H9 (cell line): ENCODE results near the gene SLC25A43. TPM values are rescaled to one million over a fixed set of nuclear protein-coding genes. Genes with fewer than 3 reads are reported as not detected.
"Not testable (repeated sequence)": the region's sequence is repeated elsewhere in the genome, so short reads cannot be mapped to it uniquely, and the experiment has no call there.

Source experiments
- DNase-seq: peaks from one replicate; pipeline ENCODE4 v3.0.0-alpha.2; 2017
- H2AFZ ChIP-seq: one replicate; pipeline ENCODE4 v1.6.1; 2013; ENCODE audit warnings: mild to moderate bottlenecking, low read length, control low read depth, moderate library complexity
- H2AK5ac ChIP-seq: 2 replicates; pipeline ENCODE4 v1.6.1; 2013; ENCODE audit warnings: low read length, control low read depth, mixed read lengths; ENCODE audit not compliant: insufficient read length
- H2BK120ac ChIP-seq: one replicate; pipeline ENCODE4 v1.6.1; 2013; ENCODE audit warnings: low read depth, mild to moderate bottlenecking, low read length, control low read depth, inconsistent platforms; ENCODE audit not compliant: poor library complexity, severe bottlenecking
- H2BK12ac ChIP-seq: 2 replicates; pipeline ENCODE4 v1.6.1; 2013; ENCODE audit warnings: low read length, control low read depth, mixed read lengths, low read depth; ENCODE audit not compliant: insufficient read length
- H2BK15ac ChIP-seq: 2 replicates; pipeline ENCODE4 v1.6.1; 2013; ENCODE audit warnings: low read depth, low read length, control low read depth
- H2BK20ac ChIP-seq: one replicate; pipeline ENCODE4 v1.6.1; 2013; ENCODE audit warnings: low read depth, mild to moderate bottlenecking, low read length, control low read depth, inconsistent platforms; ENCODE audit not compliant: poor library complexity, severe bottlenecking
- H2BK5ac ChIP-seq: 2 replicates; pipeline ENCODE4 v1.6.1; 2013; ENCODE audit warnings: low read length, control low read depth, mixed read lengths; ENCODE audit not compliant: insufficient read length
- H3K14ac ChIP-seq: 2 replicates; pipeline ENCODE4 v1.6.1; 2013; ENCODE audit warnings: low read length, control low read depth; ENCODE audit not compliant: insufficient read depth
- H3K18ac ChIP-seq: 2 replicates; pipeline ENCODE4 v1.6.1; 2013; ENCODE audit warnings: low read depth, mild to moderate bottlenecking, mixed read lengths, low read length, control low read depth; ENCODE audit not compliant: insufficient read length
- H3K23ac ChIP-seq: 2 replicates; pipeline ENCODE4 v1.6.1; 2013; ENCODE audit warnings: low read length, control low read depth, mixed read lengths, low read depth; ENCODE audit not compliant: insufficient read length
- H3K23me2 ChIP-seq: 2 replicates; pipeline ENCODE4 v1.6.1; 2013; ENCODE audit warnings: low read depth, mild to moderate bottlenecking, mixed read lengths, low read length, control low read depth; ENCODE audit not compliant: insufficient read length, poor library complexity, severe bottlenecking
- H3K27ac ChIP-seq: 2 replicates; pipeline ENCODE4 v1.5.1; 2013; ENCODE audit warnings: low read length, control low read depth, mixed read lengths, low read depth; ENCODE audit not compliant: insufficient read length
- H3K27me3 ChIP-seq: 2 replicates; pipeline ENCODE4 v1.6.1; 2013; ENCODE audit warnings: low read length, control low read depth, inconsistent platforms; ENCODE audit not compliant: insufficient read depth
- H3K4ac ChIP-seq: 2 replicates; pipeline ENCODE4 v1.6.1; 2013; ENCODE audit warnings: low read depth, mild to moderate bottlenecking, control low read depth, inconsistent platforms, low read length, moderate library complexity
- H3K4me1 ChIP-seq: 2 replicates; pipeline ENCODE4 v1.6.1; 2013; ENCODE audit warnings: low read length, control low read depth, inconsistent platforms; ENCODE audit not compliant: insufficient read depth
- H3K4me2 ChIP-seq: 2 replicates; pipeline ENCODE4 v1.6.1; 2013; ENCODE audit warnings: low read length, control low read depth, mixed read lengths; ENCODE audit not compliant: insufficient read length, insufficient read depth
- H3K56ac ChIP-seq: 2 replicates; pipeline ENCODE4 v1.6.1; 2013; ENCODE audit warnings: low read depth, mild to moderate bottlenecking, mixed read lengths, low read length, control low read depth; ENCODE audit not compliant: insufficient read length
- H3K79me1 ChIP-seq: 2 replicates; pipeline ENCODE4 v1.6.1; 2013; ENCODE audit warnings: low read depth, mild to moderate bottlenecking, moderate library complexity, low read length, control low read depth, inconsistent platforms; ENCODE audit not compliant: insufficient read depth, poor library complexity, severe bottlenecking
- H3K79me2 ChIP-seq: 2 replicates; pipeline ENCODE4 v1.6.1; 2013; ENCODE audit warnings: low read length, control low read depth, inconsistent platforms; ENCODE audit not compliant: insufficient read depth
- H3K9ac ChIP-seq: 2 replicates; pipeline ENCODE4 v1.6.1; 2013; ENCODE audit warnings: low read length, control low read depth, mixed read lengths; ENCODE audit not compliant: insufficient read length; ENCODE audit errors: extremely low read depth
- H3K9me3 ChIP-seq: one replicate; pipeline ENCODE4 v1.6.1; 2013; ENCODE audit warnings: low read depth, low read length, inconsistent platforms; ENCODE audit not compliant: control insufficient read depth
- H3T11ph ChIP-seq: one replicate; pipeline ENCODE4 v1.6.1; 2013; ENCODE audit warnings: mild to moderate bottlenecking, low read length, control low read depth, inconsistent platforms
- H4K20me1 ChIP-seq: one replicate; pipeline ENCODE4 v1.6.1; 2013; ENCODE audit not compliant: control insufficient read depth, insufficient read length, insufficient read depth
- H4K5ac ChIP-seq: 2 replicates; pipeline ENCODE4 v1.6.1; 2013; ENCODE audit warnings: low read depth, mild to moderate bottlenecking, mixed read lengths, low read length, control low read depth; ENCODE audit not compliant: insufficient read length
- H4K8ac ChIP-seq: replicated peaks from 2 replicates; pipeline ENCODE4 v1.6.1; 2013; ENCODE audit warnings: low read length, control low read depth, mixed read lengths, low read depth; ENCODE audit not compliant: insufficient read length
- H4K91ac ChIP-seq: 2 replicates; pipeline ENCODE4 v1.6.1; 2013; ENCODE audit warnings: low read depth, mild to moderate bottlenecking, moderate library complexity, mixed read lengths, low read length, control low read depth; ENCODE audit not compliant: insufficient read length
- H3K27ac Mint-ChIP-seq, 3 experiments: 2 replicates in 2 of 3; 3 replicates in 1 of 3; pipeline ENCODE4 v1.8.0; 2020 to 2021; ENCODE audit warnings: mixed read lengths in 3 of 3, mild to moderate bottlenecking in 1 of 3, moderate library complexity in 1 of 3
- H3K27me3 Mint-ChIP-seq: 2 replicates; pipeline ENCODE4 v1.8.0; 2021; ENCODE audit warnings: low read depth, mild to moderate bottlenecking, moderate library complexity, mixed read lengths
- H3K36me3 Mint-ChIP-seq, 3 experiments: 2 replicates in 2 of 3; 3 replicates in 1 of 3; pipeline ENCODE4 v1.8.0; 2020 to 2021; ENCODE audit warnings: low read depth in 3 of 3, mixed read lengths in 3 of 3; ENCODE audit not compliant: insufficient read depth in 1 of 3
- H3K4me1 Mint-ChIP-seq, 2 experiments: 2 replicates each; pipeline ENCODE4 v1.8.0; 2020; ENCODE audit warnings: mixed read lengths in 2 of 2
- H3K4me3 Mint-ChIP-seq, 2 experiments: 2 replicates in 1 of 2; 3 replicates in 1 of 2; pipeline ENCODE4 v1.8.0; 2020 to 2021; ENCODE audit warnings: mild to moderate bottlenecking in 2 of 2, mixed read lengths in 2 of 2, moderate library complexity in 1 of 2
- H3K9me3 Mint-ChIP-seq, 2 experiments: 2 replicates in 1 of 2; 3 replicates in 1 of 2; pipeline ENCODE4 v1.8.0; 2020; ENCODE audit warnings: mild to moderate bottlenecking in 2 of 2, mixed read lengths in 2 of 2, moderate library complexity in 1 of 2
- WGBS: extraction: QIAGEN DNeasy Blood & Tissue Kit; methylation state at CpG from one replicate; pipeline ENCODE4 v1.1.7; 2013; ENCODE audit warnings: missing lambda C conversion rate, low lambda C conversion rate, mixed read lengths; ENCODE audit not compliant: insufficient read length; ENCODE audit errors: extremely low coverage; 5-methylcytosine and 5-hydroxymethylcytosine counted together
- total RNA-seq: library from RNA; stranded (reverse); gene quantifications from 2 replicates; pipeline ENCODE4 v1.2.1, GENCODE V29; 2021

Gene SLC25A43
- total RNA-seq, 1 experiment from 2014 or later, result 3.7 TPM

DNA sequence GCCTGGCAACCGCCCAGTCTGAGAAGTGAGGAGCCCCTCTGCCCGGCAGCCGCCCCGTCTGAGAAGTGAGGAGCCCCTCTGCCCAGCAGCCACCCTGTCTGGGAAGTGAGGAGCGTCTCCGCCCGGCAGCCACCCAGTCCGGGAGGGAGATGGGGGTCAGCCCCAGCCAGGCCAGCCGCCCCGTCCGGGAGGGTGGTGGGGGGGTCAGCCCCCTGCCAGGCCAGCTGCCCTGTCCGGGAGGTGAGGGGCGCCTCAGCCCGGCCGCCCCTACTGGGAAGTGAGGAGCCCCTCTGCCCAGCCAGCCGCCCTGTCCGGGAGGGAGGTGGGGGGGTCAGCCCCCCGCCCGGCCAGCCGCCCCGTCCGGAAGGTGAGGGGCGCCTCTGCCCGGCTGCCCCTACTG, 37.1 kb upstream of the SLC25A43 start:
- not testable (repeated sequence) for H3K27me3 Mint-ChIP-seq, H3K4me3 Mint-ChIP-seq

More for the DNA sequence above, 37.1 kb upstream of the SLC25A43 start:
- not testable (repeated sequence) for H4K20me1 ChIP-seq, DNase-seq, H3K4ac ChIP-seq, H2AK5ac ChIP-seq, H3K14ac ChIP-seq, H2BK5ac ChIP-seq, H3K23me2 ChIP-seq, H2BK120ac ChIP-seq, H3K79me2 ChIP-seq, H3K79me1 ChIP-seq, H2BK12ac ChIP-seq, H3T11ph ChIP-seq, H3K9ac ChIP-seq, H3K4me1 ChIP-seq, H4K8ac ChIP-seq, H3K56ac ChIP-seq, H3K27ac Mint-ChIP-seq, H3K27ac ChIP-seq, H3K4me1 Mint-ChIP-seq, H3K23ac ChIP-seq, H3K4me2 ChIP-seq, H2BK20ac ChIP-seq, H3K18ac ChIP-seq, H2AFZ ChIP-seq, H3K27me3 ChIP-seq, H3K9me3 ChIP-seq, H4K91ac ChIP-seq, H4K5ac ChIP-seq, H2BK15ac ChIP-seq
- peaks cover 63% of the 10 kb centered on the region in 2 experiments for H3K9me3 Mint-ChIP-seq
- H3K36me3 Mint-ChIP-seq, result peaks cover 0 to 10% (median 0%) of the 10 kb centered on the region in 3 experiments; a peak in 3 of 7 replicates
- WGBS, result no CpG with 5 or more reads among the region's 24 CpGs
